ENCODE data around the gene JOSD2.

Gene JOSD2

DNA sequence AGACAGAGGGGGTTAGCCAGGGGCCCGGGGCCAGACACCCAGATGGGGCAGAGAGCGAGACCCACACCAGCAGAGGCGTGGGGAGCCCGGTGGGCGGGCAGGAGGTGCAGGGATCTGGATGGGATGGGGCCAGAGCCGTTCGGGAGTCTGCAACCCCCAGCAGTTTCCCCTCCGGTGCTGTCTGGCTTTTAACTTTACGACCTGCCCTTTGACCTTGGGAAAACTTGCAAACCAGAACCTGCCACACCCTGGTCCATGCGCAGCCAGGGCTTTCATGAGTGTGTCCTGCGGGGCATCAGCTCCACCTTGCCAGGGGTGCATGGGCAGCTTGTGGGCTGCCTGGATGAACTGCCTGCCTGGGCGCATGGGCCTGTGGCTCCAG, 9.8 kb downstream of the JOSD2 start:
- no peak for TF ChIP-seq CTCF (conservative IDR thresholded peaks at IDR 0.05; ENCODE audit: control insufficient read depth, insufficient read depth, low read depth, low read length)
- DNase-seq (ENCODE audit: low read depth): no peak
- H3K4me3 ChIP-seq (ENCODE audit: control insufficient read depth, low read depth, low read length): no peak overlapping the region

DNA sequence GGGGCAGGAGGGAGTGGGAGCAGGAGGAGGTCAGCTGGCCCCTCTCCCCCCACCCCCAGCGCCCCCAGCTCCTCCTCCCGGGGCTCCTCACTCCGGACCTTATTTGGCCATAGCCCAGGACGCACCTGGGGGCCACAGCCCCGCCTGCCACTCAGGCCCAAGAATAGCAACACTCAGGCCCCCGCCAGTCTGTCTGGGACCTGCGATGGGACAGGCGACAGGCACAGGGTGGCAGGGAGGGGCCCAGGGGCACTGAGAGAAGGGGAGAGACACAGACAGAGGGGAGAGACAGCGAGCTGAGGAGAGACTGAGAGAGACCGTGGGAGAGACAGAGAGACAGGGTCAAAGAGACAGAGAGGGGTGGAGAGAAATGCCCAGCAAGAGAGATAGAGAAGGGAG, 10.2 kb downstream of the JOSD2 start:
- no peak for DNase-seq (ENCODE audit: low read depth)
- no peak for TF ChIP-seq CTCF (conservative IDR thresholded peaks at IDR 0.05; ENCODE audit: control insufficient read depth, insufficient read depth, low read depth, low read length)
- H3K4me3 ChIP-seq (ENCODE audit: control insufficient read depth, low read depth, low read length): no peak overlapping the region

GRCh38 chr19:50500060-50500752, 10.8 kb downstream of the JOSD2 start:
- DNase-seq (ENCODE audit: low read depth): no peak

DNA sequence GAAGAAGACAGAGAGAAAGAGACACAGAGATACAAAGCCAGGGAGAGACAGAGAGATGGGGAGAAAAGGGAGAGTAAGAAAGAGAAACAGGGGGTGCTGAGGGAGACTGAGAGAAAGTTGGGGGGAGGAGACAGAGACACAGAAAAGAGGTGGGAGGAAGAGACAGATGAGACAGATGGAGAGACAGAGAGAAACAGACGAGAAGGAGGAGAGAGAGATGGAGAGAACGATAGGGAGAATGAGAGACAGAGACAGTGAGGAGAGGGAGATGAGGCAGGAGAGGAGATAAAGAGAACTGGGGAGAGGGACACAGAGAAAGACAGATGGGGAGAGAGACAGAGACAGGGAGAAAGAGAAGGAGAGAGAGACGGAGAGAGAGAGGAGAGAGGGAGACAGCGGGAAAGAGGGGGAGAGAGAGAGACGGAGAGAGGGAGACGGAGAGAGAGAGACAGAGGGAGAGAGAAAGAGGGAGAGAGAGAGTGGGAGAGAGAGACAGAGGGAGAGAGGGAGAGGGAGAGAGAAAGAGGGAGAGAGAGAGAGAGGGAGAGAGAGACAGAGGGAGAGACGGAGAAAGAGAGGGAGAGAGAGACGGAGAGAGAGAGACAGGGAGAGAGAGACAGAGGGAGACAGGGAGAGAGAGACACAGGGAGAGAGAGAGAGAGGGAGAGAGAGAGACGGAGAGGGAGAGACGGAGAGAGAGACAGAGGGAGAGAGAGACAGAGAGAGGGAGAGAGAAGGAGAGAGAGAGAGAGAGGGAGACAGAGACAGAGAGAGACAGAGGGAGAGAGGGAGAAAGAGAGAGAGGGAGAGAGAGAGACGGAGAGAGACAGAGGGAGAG, 12.6 kb downstream of the JOSD2 start:
- no peak for TF ChIP-seq CTCF (conservative IDR thresholded peaks at IDR 0.05; ENCODE audit: control insufficient read depth, insufficient read depth, low read depth, low read length)
- DNase-seq (ENCODE audit: low read depth): no peak
- no peak overlapping the region for H3K4me3 ChIP-seq (ENCODE audit: control insufficient read depth, low read depth, low read length)

More at GRCh38 chr19:50500060-50500752, 10.8 kb downstream of the JOSD2 start:
- no peak overlapping the region for H3K4me3 ChIP-seq (ENCODE audit: control insufficient read depth, low read depth, low read length)
- no peak for TF ChIP-seq CTCF (conservative IDR thresholded peaks at IDR 0.05; ENCODE audit: control insufficient read depth, insufficient read depth, low read depth, low read length)

DNA sequence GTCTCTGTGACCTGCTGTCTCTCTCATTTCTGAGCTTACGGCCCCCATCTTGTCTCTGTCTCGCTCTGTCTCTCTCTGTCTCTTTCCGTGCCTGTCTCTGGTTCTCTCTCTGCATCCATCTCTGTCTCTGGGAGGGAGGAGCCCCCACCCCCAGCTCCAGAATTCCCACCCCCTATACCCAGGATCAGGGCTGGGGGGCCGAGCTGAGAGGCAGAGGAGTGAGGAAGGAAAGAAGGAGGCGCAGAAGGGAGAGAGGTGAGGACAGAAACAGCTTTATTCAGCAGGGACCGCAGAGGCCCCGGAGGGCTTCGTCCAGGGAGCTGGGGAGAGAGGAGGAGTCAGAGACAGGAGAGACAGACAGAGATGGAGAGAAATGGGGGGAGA, 14.0 kb downstream of the JOSD2 start:
- H3K4me3 ChIP-seq (ENCODE audit: control insufficient read depth, low read depth, low read length): no peak overlapping the region
- no peak for DNase-seq (ENCODE audit: low read depth)
- TF ChIP-seq CTCF (conservative IDR thresholded peaks at IDR 0.05; ENCODE audit: control insufficient read depth, insufficient read depth, low read depth, low read length): no peak

GRCh38 chr19:50496189-50497021, 14.6 kb downstream of the JOSD2 start:
- H3K4me3 ChIP-seq (ENCODE audit: control insufficient read depth, low read depth, low read length): no peak overlapping the region
- no peak for TF ChIP-seq CTCF (conservative IDR thresholded peaks at IDR 0.05; ENCODE audit: control insufficient read depth, insufficient read depth, low read depth, low read length)
- no peak for DNase-seq (ENCODE audit: low read depth)

Measured in fibroblast of mammary gland (primary cell).